ENCODE measurements around the gene PLA2G1B.

PLA2G1B gene

GRCh38 chr12:120324841-120325417 lies 2.6 kb downstream of the PLA2G1B start:
- no peak for DNase-seq (ENCODE audit: low spot score)

GRCh38 chr12:120323772-120324171 lies 3.8 kb downstream of the PLA2G1B start:
- no peak for DNase-seq (ENCODE audit: low spot score)

- DNase-seq (ENCODE audit: low spot score): no peak
Observed at GRCh38 chr12:120321382-120322202, 6.0 kb downstream of the PLA2G1B start.

GRCh38 chr12:120317224-120318105 lies 10.1 kb downstream of the PLA2G1B start:
- DNase-seq (ENCODE audit: low spot score): peak; percentile 100

- DNase-seq (ENCODE audit: low spot score): no peak
Observed at GRCh38 chr12:120316798-120317223, 10.8 kb downstream of the PLA2G1B start.

- no peak for DNase-seq (ENCODE audit: low spot score)
Observed at GRCh38 chr12:120314220-120314619, 13.4 kb downstream of the PLA2G1B start.

DNA sequence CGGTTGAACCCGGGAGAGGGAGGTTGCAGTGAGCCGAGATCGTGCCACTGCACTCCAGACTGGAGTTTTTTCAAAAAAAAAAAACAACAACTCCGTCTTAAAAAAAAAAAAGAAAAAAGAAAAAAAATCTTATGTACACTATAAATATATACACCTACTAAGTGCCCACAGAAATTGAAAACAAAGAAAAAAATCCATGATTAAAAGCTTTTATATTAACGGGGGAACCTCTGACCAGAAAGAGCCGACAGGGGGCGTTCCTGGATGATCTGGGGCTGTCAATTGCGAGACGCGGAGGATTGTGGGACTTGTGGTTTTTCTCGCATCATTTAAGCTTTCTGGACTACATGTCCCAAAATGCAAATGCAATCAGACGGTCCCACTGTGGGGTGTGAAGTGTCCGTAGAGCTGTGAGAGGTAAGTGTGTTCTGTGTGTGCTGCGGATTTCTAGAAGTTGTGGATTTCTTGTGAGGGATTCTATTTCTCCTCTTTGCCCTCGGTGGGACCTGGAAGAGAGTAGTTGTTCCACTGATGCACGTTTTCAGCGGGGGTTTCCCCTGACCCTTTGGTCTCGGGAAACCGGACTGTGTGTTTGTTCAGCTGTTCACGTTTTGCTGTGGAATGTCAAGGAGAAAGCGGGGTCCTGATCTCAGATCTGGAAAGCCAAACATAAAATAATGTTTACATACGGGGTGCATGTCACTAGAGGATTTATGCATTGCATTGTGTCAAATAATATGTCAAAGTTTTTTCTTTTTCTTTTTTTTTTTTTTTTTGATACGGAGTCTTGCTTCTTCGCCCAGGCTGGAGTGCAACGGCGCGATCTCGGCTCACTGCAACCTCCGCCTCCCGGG lies 25.4 kb downstream of the PLA2G1B start, which contains the start of gene SIRT4:
SIRT4 (plus strand) TSS at position 360 of the 854 bp plus-strand sequence. CDS start 1,241 bp downstream, outside the sequence.
- peak; percentile 96 for DNase-seq (ENCODE audit: low spot score)

DNA sequence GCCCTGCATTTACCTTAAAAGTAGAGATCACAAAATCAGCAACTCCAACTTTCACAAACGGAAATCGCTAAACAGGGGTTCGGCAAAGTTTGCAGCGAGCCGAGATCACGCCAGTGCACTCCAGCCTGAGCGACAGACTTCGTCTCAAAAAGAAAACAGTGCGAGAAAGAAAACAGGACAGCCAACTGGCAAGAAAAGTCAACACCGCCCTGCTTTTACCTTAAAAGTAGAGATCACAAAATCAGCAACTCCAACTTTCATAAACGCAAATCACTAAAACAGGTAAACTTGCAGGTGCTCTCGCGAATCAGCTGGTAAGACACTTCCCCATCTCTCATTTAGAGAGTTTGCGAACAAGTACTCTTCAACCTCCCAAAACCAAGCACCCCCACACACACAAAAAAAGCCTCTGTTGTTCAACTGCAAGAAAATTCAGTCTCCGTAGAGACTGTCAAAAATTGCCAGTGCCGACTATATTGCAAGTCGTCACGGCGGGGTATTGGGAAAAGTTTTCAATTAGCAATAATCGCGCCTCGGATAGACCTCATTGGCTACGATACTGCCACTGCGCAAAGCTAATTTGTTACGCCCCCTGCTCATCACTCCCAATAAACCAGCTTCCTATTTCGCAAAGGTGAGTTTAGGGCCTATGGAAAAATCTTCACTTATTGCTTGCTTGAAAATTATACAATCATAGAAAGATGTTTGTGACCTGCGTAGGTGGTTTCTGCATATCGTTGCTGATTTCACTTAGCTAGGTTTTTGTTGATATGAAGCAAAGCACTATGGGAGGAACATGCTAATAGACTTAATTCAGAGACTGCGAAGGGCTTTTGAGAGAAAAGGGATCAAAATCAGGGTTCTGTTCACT lies 34.7 kb downstream of the PLA2G1B start, which contains the start of gene RNU4-1:
RNU4-1 (minus strand) TSS at position 577 of the 871 bp plus-strand sequence.
- peak; percentile 45 for DNase-seq (ENCODE audit: low spot score)

GRCh38 chr12:120292411-120292660 lies 35.2 kb downstream of the PLA2G1B start:
- no peak for DNase-seq (ENCODE audit: low spot score)

DNA sequence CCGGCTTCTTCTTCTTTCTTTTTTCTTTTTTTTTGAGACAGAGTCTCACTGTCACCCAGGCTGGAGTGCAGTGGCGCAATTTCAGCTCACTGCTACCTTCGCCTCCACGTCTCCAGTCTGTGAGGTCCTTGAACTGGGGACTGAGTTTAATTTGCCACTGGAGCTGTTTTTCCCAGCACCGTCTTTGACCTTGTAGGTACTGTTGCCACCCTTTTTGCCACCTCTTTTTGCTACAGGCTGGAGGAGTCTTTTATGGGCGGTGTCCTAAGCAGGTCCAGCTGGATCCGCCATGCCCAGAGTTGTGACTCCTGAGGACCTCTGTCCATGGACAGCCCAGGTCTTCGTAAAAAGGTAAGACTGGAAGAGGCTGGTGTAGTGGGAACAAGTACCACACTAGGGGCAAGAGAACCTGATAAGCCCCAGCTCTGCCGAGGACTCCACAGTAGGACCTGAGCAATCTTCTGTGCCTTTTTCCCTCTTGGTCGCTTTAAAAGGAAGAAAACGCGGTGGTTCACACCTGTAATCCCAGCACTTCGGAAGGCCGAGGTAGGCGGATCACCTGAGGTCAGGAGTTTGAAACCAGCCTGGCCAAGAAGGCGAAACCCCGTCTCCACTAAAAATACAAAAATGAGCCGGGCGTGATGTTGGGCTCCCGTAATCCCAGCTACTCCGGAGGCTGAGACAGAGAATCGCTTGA lies 36.8 kb downstream of the PLA2G1B start:
- no peak for DNase-seq (ENCODE audit: low spot score)

DNA sequence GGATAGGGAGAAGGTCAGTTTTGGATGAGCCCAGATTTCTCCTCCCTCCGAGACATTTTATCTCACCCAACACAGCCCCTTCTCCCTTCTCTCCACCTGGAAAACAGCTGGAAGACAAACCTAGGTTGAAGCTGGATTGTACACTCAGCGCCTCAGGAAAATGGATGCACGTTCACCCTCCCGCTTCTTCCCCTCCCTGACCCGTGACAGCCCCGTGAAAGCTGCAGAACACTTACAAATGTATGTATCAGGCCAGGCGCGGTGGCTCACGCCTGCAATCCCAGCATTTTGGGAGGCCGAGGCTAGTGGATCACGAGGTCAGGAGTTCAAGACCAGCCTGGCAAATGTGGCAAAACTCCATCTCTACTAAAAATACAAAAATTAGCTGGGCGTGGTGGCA lies 40.1 kb downstream of the PLA2G1B start:
- DNase-seq (ENCODE audit: low spot score): no peak

DNA sequence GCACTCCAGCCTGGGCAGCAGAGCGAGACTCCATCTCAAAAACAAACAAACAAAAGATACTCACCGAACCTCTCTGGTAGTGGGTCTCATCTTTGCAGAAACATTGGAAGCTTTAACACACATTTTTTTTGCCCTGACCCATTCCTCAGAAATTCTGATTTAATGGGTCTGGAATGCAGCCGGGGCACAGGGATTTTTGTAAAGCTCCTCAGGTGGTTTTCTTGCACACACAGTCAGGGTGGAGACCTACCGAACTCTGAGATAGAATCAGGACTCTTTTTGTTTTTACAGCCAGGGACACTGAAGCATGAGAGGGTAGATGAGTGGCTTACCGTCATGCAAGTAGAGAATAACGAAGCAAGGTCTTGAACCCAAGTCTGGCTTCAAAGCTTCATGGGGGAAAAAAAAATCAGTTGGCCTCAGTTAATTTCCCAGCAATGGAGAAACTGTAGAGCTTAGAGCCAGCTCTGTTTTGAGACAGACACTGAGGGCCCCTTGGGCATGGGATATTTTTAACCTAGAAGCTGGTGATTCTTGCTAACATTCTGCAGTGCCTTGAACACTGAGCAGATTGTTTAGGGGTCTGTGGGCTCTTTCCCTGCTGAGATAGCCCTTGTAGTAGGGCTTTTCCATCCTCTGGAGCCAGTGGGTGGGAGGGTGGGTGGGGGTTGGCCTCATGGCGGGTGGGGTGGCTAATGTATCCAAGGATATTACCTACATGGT lies 40.6 kb downstream of the PLA2G1B start:
- DNase-seq (ENCODE audit: low spot score): no peak

DNA sequence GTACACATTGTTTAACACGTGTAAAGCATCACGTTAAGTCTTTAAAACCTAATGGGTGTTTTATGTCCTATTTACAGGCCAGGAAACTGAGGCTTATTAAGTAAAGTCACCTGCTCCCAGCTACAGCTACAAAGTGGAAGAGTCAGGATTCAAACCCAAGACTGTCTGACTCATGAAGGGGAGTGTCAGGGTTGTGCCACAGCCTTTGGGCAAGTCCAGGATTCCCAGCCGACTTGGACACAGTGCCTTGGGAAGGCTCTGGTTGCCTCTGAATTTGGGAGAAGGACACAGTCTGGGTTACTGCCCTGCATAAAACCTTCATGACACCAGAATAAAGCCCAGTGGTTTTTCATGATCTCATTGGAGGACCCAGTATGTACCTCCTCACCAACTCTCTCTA lies 43.2 kb downstream of the PLA2G1B start:
- DNase-seq (ENCODE audit: low spot score): no peak

DNA sequence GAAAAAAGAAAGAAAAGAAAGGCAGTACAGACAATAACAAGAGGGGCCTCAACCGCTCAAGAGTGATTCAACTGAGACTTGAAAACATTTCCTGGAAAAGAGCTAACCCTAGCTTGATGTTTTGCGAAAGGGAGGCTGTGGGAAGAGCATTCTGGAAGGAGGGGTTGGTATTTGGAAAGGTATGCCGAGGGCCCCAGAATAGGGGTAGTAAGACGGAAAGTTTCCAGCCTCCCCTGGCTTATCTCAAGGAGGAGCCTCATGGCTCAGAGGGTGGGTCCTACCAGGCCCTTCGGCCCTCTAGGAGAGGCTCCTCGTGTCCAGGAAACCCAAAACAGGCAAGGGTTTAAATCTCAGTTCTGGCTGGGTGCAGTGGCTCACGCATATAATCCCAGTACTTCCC lies 44.3 kb downstream of the PLA2G1B start:
- DNase-seq (ENCODE audit: low spot score): no peak

DNA sequence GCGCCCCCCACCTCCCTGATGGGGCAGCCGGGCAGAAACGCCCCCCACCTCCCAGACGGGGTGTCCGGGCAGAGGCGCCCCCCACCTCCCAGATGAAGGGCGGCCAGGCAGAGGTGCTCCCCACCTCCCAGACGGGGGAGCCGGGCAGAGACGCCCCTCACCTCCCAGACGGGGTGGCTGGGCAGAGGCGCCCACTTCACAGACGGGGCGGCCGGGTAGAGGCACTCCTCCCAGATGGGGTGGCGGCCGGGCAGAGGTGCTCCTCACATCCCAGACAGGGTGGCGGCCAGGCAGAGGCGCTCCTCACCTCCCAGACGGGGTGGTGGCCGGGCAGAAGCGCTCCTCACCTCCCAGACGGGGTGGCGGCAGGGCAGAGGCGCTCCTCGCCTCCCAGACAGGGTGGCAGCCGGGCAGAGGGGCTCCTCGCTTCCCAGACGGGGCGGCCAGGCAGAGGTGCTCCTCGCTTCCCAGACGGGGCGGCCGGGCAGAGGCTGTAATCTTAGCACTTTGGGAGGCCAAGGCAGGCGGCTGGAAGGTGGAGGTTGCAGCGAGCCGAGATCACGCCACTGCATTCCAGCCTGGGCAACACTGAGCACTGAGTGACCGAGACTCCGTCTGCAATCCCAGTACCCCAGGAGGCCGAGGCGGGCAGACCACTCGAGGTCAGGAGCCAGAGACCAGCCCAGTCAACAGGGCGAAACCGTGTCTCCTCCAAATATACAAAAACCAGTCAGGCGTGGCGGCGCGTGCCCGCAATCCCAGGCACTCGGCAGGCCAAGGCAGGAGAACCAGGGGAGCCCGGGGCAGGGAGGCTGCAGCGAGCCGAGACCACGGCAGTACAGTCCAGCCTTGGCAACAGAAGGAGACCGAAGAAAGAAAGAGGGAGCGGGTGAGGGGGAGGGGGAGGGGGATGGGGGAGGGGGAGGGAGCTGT lies 49.2 kb downstream of the PLA2G1B start:
- DNase-seq (ENCODE audit: low spot score): no peak

- no peak for DNase-seq (ENCODE audit: low spot score)
Observed at GRCh38 chr12:120276734-120277133, 50.8 kb downstream of the PLA2G1B start.
